HFFc6 (cell line): ENCODE measurements around the gene BIN2. TPM values are rescaled to one million over a fixed set of nuclear protein-coding genes. Genes with fewer than 3 reads are reported as not detected.
"Not testable (repeated sequence)": the region's sequence is repeated elsewhere in the genome, so short reads cannot be mapped to it uniquely, and the experiment has no call there.

Source experiments
- DNase-seq: peaks from one replicate; pipeline ENCODE4 v3.0.0-alpha.2; 2018
- H3K27ac Mint-ChIP-seq: 2 replicates; pipeline ENCODE4 v1.8.0; 2020; ENCODE audit warnings: mild to moderate bottlenecking, mixed read lengths
- H3K27me3 Mint-ChIP-seq: 2 replicates; pipeline ENCODE4 v1.8.0; 2021; ENCODE audit warnings: mild to moderate bottlenecking, moderate library complexity, mixed read lengths; ENCODE audit not compliant: insufficient read depth
- H3K36me3 Mint-ChIP-seq: 2 replicates; pipeline ENCODE4 v1.8.0; 2021; ENCODE audit warnings: low read depth, mixed read lengths
- H3K4me1 Mint-ChIP-seq: 2 replicates; pipeline ENCODE4 v1.8.0; 2020; ENCODE audit warnings: low read depth, mixed read lengths
- H3K4me3 Mint-ChIP-seq: 2 replicates; pipeline ENCODE4 v1.8.0; 2020; ENCODE audit warnings: mild to moderate bottlenecking, moderate library complexity, mixed read lengths
- H3K9me3 Mint-ChIP-seq: 2 replicates; pipeline ENCODE4 v1.8.0; 2020; ENCODE audit warnings: mild to moderate bottlenecking, mixed read lengths
- total RNA-seq, 6 experiments: library from RNA; stranded (reverse); fragmentation: NEBNext Ultra II Directional; extraction: Animal tissue kit (Norgen Biotek cat#: 25700); gene quantifications; 2 replicates in 1 of 6; 3 replicates in 5 of 6; pipeline ENCODE4 v1.2.3, GENCODE V29; 2021
- TF ChIP-seq, protein P1 (sequence below): fragments of 200-600 bp; sonication (generic); IDR thresholded peaks from 2 replicates; pipeline ENCODE4 v1.5.0; 2021; ENCODE audit warnings: antibody characterized with exemption, mild to moderate bottlenecking

BIN2 gene
- total RNA-seq, 6 experiments from 2014 or later: not detected

DNA sequence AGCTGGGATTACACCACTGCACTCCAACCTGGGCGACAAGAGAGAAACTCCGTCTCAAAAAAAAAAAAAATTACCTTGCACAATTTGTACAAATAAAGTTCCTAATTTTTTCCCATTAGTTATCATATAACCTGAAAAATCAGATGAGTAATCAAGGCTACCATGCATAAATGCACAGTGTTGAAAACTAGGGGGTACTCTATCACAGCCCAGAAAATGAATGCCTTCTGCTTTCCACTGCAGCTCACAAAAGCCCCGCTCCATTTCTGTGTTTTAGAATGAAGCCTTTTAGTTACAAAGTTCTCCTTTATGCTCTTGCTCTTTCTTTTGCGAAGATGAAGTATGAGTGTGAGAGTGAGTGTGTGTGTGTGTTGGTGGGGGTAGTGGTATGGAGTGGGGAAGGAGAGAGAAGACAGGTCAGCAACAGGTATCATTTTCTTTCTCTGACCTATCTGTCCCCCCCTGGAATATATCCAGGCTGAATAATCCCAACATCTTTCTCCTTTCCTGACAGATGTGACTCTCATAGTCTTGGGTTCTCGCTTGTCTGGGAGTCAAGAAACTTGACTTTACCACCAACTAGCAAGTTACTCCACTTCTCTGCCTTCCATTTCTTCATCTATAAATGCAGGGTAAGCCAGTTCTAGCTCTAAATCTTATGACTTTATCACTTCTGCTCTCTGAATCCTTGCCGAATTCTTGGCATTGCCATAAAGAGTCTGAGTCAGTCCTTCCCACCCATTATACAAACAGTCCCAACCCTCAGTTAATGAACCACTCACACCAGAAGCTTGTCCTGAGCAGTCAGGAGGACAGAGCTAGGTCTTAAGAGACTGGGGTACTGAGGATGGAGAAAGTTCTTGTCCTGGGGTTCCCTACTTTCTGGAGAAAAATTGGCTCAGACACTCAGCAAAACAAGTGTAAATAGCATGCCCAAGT lies 16.1 kb downstream of the BIN2 start:
- DNase-seq: peak; percentile 85
- Mint-ChIP-seq H3K27me3 (peaks cover 6% of the 10 kb centered on the region), H3K4me1 (peaks cover 20% of the 10 kb centered on the region), H3K9me3 (no peaks in the 10 kb centered on the region), H3K36me3 (no peaks in the 10 kb centered on the region), H3K4me3 (peak overlapping the region; percentile 46), H3K27ac (peak overlapping the region; percentile 63)
- TF ChIP-seq, protein P1, sequence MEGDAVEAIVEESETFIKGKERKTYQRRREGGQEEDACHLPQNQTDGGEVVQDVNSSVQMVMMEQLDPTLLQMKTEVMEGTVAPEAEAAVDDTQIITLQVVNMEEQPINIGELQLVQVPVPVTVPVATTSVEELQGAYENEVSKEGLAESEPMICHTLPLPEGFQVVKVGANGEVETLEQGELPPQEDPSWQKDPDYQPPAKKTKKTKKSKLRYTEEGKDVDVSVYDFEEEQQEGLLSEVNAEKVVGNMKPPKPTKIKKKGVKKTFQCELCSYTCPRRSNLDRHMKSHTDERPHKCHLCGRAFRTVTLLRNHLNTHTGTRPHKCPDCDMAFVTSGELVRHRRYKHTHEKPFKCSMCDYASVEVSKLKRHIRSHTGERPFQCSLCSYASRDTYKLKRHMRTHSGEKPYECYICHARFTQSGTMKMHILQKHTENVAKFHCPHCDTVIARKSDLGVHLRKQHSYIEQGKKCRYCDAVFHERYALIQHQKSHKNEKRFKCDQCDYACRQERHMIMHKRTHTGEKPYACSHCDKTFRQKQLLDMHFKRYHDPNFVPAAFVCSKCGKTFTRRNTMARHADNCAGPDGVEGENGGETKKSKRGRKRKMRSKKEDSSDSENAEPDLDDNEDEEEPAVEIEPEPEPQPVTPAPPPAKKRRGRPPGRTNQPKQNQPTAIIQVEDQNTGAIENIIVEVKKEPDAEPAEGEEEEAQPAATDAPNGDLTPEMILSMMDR: no peak

DNA sequence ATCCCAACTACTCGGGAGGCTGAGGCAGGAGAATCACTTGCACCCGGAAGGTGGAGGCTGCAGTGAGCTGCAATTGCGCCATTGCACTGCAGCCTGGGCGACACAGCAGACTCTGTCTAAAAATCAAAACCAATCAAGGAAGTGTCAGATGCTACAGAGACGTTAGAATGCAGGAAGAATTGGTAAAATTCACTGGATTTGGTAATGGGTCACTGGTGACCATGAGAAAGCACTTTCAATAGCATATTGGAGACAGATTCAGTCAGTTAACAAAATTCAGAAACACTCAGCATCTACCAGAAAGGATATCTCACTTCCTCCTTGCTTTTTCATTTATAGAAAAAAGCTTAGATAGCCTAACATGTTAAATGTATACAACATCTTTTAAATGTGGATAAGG lies 17.5 kb downstream of the BIN2 start:
- H3K36me3 Mint-ChIP-seq: no peaks in the 10 kb centered on the region
- H3K4me3 Mint-ChIP-seq: no peak overlapping the region
- peaks cover 20% of the 10 kb centered on the region for H3K4me1 Mint-ChIP-seq
- H3K27ac Mint-ChIP-seq: no peak overlapping the region
- TF ChIP-seq, protein P1: no peak
- no peaks in the 10 kb centered on the region for H3K9me3 Mint-ChIP-seq
- peaks cover 12% of the 10 kb centered on the region for H3K27me3 Mint-ChIP-seq
- no peak for DNase-seq

DNA sequence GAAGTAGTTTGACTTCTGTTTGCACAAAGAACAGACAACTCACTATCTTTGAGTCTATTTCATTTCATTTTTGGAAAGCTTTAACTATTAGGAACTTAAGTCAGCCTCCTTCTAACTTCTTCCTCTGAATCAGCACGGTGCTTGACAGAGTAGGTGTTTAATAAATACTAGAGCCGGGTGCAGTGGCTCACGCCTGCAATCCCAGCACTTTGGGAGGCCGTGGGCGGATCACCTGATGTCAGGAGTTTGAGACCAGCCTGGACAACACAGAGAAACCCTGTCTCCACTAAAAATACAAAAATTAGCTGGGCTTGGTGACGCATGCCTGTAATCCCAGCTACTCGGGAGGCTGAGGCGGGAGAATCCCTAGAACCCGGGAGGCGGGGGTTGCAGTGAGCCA lies 23.2 kb downstream of the BIN2 start:
- not testable (repeated sequence) for H3K27ac Mint-ChIP-seq, H3K4me3 Mint-ChIP-seq, H3K4me1 Mint-ChIP-seq, H3K9me3 Mint-ChIP-seq, DNase-seq, H3K36me3 Mint-ChIP-seq
- H3K27me3 Mint-ChIP-seq: peaks cover 12% of the 10 kb centered on the region

DNA sequence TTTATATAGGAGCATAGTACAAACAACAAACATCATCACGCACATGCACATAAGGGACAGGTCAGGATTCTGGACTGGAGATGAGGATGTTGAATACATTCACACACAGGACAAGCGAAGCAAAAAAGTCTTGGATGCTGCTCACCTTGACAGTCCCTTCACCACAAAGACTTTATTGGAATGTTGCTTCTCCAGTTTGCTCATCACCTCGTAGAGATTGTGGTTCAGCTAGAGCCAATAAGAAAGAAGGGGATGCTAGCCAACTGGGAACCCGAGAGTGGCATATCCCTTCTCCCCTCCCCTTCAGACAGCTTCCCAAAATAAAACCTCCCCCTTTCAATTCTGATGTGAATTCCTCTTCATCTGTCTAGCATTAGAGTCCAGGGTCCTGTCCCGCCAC lies 28.3 kb downstream of the BIN2 start:
- TF ChIP-seq, protein P1: no peak
- H3K9me3 Mint-ChIP-seq: no peaks in the 10 kb centered on the region
- no peak for DNase-seq
- H3K4me1 Mint-ChIP-seq: peaks cover 6% of the 10 kb centered on the region; the same call in 1 of the 2 replicates
- no peak overlapping the region for H3K27ac Mint-ChIP-seq
- no peaks in the 10 kb centered on the region for H3K27me3 Mint-ChIP-seq
- H3K4me3 Mint-ChIP-seq: no peak overlapping the region
- no peaks in the 10 kb centered on the region for H3K36me3 Mint-ChIP-seq

DNA sequence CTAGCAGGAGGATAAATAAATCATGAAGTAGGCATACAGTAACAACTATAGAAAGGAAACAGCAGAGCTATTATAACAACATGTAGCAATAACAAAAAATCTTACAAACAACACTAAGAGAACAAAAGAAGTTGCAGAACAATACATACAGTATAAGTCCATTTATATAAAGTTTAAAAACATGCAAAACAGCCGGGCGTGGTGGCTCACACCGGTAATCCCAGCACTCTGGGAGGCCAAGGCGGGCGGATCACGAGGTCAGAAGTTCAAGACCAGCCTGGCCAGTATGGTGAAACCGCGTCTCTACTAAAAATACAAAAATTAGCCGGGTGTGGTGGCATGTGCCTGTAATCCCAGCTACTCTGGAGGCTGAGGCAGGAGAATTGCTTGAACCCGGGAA lies 29.9 kb downstream of the BIN2 start:
- H3K4me3 Mint-ChIP-seq, DNase-seq, H3K27me3 Mint-ChIP-seq, H3K36me3 Mint-ChIP-seq, H3K27ac Mint-ChIP-seq, H3K9me3 Mint-ChIP-seq, H3K4me1 Mint-ChIP-seq: not testable (repeated sequence)

DNA sequence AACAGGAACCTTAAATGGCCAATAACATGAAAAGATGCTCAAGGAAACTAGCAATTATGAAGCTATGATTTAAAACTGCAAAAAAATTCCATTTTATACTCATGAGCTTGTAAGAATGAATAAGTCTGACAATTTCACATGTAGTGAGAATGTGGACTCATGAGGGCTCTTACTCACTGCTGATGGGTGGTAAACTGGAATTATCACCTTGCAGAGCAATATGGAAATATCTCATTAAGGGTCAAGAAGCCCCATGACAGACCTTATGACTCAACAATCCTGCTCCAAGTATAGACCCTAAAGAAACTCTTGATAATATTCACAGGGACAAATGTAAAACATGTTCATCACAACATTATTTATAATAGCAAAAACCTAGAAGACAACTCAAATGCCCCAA lies 30.3 kb downstream of the BIN2 start:
- Mint-ChIP-seq H3K4me3 (no peak overlapping the region), H3K27me3 (no peaks in the 10 kb centered on the region), H3K4me1 (peaks cover 6% of the 10 kb centered on the region; the same call in 1 of the 2 replicates), H3K27ac (no peak overlapping the region), H3K36me3 (no peaks in the 10 kb centered on the region), H3K9me3 (no peaks in the 10 kb centered on the region)
- no peak for DNase-seq
- TF ChIP-seq, protein P1: no peak

DNA sequence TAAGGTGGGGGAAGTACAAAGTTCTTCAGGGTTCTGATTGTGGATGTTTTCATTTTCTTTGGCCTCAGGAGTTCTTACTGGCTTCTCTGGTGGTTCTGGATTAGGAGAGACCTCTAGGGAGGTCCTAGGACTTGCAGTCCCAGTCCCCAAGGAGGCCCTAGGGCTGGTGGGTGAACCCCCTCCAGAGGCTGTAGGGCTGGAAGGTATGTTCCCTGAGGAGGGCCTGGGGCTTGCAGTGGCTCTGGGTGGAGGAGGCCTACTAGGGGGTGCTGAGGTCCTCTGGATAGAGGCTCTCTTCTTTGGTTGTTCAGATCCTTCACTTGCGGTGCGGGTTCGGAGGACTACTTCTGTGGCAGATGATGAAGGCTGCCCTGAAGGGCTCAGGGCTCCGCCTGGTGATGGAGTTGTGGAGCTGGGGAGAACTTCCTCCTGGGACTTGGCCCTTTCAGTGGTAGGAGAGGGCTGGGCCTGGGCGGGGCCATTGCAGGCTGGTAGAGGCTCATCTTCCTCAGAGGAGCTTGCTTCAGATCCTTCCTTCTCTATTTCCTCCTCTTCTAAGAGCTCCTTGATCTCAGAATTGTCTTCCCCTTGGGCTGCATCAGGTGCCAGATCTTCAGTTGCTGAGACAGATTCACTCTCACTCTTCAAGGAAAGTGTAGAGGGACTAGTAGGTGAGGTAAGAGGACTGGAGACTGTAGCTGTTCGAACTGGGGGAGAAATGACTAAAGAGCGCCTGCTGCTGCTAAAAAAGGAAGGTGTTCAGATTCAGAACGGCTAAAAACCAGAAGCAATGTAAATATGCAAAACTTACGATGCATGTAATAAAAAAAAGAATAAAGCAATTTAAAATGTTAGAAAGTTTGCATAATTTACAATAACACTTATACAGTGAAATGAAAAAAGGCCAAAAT lies 32.1 kb downstream of the BIN2 start:
- H3K4me1 Mint-ChIP-seq, H3K27me3 Mint-ChIP-seq, H3K9me3 Mint-ChIP-seq, H3K4me3 Mint-ChIP-seq, H3K27ac Mint-ChIP-seq, H3K36me3 Mint-ChIP-seq, DNase-seq: not testable (repeated sequence)
